Measurements from ENCODE around the gene RGPD6.
"Not testable (repeated sequence)": the region's sequence is repeated elsewhere in the genome, so short reads cannot be mapped to it uniquely, and the experiment has no call there.

Gene RGPD6

GRCh38 chr2:110578429-110578828 lies 1.4 kb upstream of the RGPD6 start:
- not testable (repeated sequence) for H3K27me3 ChIP-seq, H3K4me1 ChIP-seq, H3K4me2 ChIP-seq, H3K9ac ChIP-seq, H3K4me3 ChIP-seq, H3K36me3 ChIP-seq, H3K27ac ChIP-seq, H3K9me3 ChIP-seq, H4K20me1 ChIP-seq

GRCh38 chr2:110499755-110500377 lies 77.2 kb downstream of the RGPD6 start:
- not testable (repeated sequence) for H3K36me3 ChIP-seq, H3K9ac ChIP-seq, H3K4me3 ChIP-seq, H3K4me1 ChIP-seq, H3K9me3 ChIP-seq, H3K27me3 ChIP-seq, H3K4me2 ChIP-seq, H4K20me1 ChIP-seq, H3K27ac ChIP-seq

- H4K20me1 ChIP-seq, H3K4me1 ChIP-seq, H3K4me3 ChIP-seq, H3K9ac ChIP-seq, H3K36me3 ChIP-seq, H3K9me3 ChIP-seq, H3K27me3 ChIP-seq, H3K27ac ChIP-seq, H3K4me2 ChIP-seq: not testable (repeated sequence)
These were observed 81.0 kb downstream of the RGPD6 start for GRCh38 chr2:110496027-110496426.

GRCh38 chr2:110494488-110494887 lies 82.5 kb downstream of the RGPD6 start:
- not testable (repeated sequence) for H3K27ac ChIP-seq, H3K4me2 ChIP-seq, H3K4me3 ChIP-seq, H3K4me1 ChIP-seq, H3K27me3 ChIP-seq, H4K20me1 ChIP-seq, H3K36me3 ChIP-seq, H3K9me3 ChIP-seq, H3K9ac ChIP-seq

- not testable (repeated sequence) for H3K9me3 ChIP-seq, H3K36me3 ChIP-seq, H3K27ac ChIP-seq, H3K4me2 ChIP-seq, H3K4me1 ChIP-seq, H3K27me3 ChIP-seq, H4K20me1 ChIP-seq, H3K4me3 ChIP-seq, H3K9ac ChIP-seq
These were observed 88.0 kb downstream of the RGPD6 start for GRCh38 chr2:110488991-110489390.

- not testable (repeated sequence) for H3K4me2 ChIP-seq, H3K4me1 ChIP-seq, H3K27me3 ChIP-seq, H4K20me1 ChIP-seq, H3K27ac ChIP-seq, H3K36me3 ChIP-seq, H3K4me3 ChIP-seq, H3K9ac ChIP-seq, H3K9me3 ChIP-seq
These were observed 94.3 kb downstream of the RGPD6 start for GRCh38 chr2:110482697-110483096.

GRCh38 chr2:110481200-110481599 lies 95.8 kb downstream of the RGPD6 start:
- not testable (repeated sequence) for H3K27me3 ChIP-seq, H3K27ac ChIP-seq, H3K9ac ChIP-seq, H3K4me1 ChIP-seq, H4K20me1 ChIP-seq, H3K36me3 ChIP-seq, H3K9me3 ChIP-seq, H3K4me3 ChIP-seq, H3K4me2 ChIP-seq

- not testable (repeated sequence) for H4K20me1 ChIP-seq, H3K27me3 ChIP-seq, H3K4me3 ChIP-seq, H3K27ac ChIP-seq, H3K9ac ChIP-seq, H3K36me3 ChIP-seq, H3K4me1 ChIP-seq, H3K4me2 ChIP-seq, H3K9me3 ChIP-seq
These were observed 96.9 kb downstream of the RGPD6 start for GRCh38 chr2:110480084-110480483.

- H3K27me3 ChIP-seq, H3K4me2 ChIP-seq, H3K4me1 ChIP-seq, H3K9me3 ChIP-seq, H3K4me3 ChIP-seq, H3K9ac ChIP-seq, H3K36me3 ChIP-seq, H4K20me1 ChIP-seq, H3K27ac ChIP-seq: not testable (repeated sequence)
These were observed 99.7 kb downstream of the RGPD6 start for GRCh38 chr2:110477370-110477769.

GRCh38 chr2:110476952-110477351 lies 100.1 kb downstream of the RGPD6 start:
- H3K36me3 ChIP-seq, H3K4me2 ChIP-seq, H3K4me3 ChIP-seq, H3K9me3 ChIP-seq, H3K9ac ChIP-seq, H3K4me1 ChIP-seq, H3K27me3 ChIP-seq, H4K20me1 ChIP-seq, H3K27ac ChIP-seq: not testable (repeated sequence)

GRCh38 chr2:110475627-110476359 lies 101.2 kb downstream of the RGPD6 start:
- not testable (repeated sequence) for H3K27me3 ChIP-seq, H3K4me2 ChIP-seq, H3K9ac ChIP-seq, H3K4me3 ChIP-seq, H3K4me1 ChIP-seq, H3K9me3 ChIP-seq, H3K36me3 ChIP-seq, H3K27ac ChIP-seq, H4K20me1 ChIP-seq

GRCh38 chr2:110474898-110475297 lies 102.1 kb downstream of the RGPD6 start:
- not testable (repeated sequence) for H3K4me3 ChIP-seq, H3K27ac ChIP-seq, H3K36me3 ChIP-seq, H3K9me3 ChIP-seq, H3K4me1 ChIP-seq, H3K4me2 ChIP-seq, H3K27me3 ChIP-seq, H4K20me1 ChIP-seq, H3K9ac ChIP-seq

GRCh38 chr2:110473059-110473358 lies 104.0 kb downstream of the RGPD6 start:
- not testable (repeated sequence) for H3K27ac ChIP-seq, H3K4me2 ChIP-seq, H4K20me1 ChIP-seq, H3K9me3 ChIP-seq, H3K4me3 ChIP-seq, H3K4me1 ChIP-seq, H3K36me3 ChIP-seq, H3K27me3 ChIP-seq, H3K9ac ChIP-seq

GRCh38 chr2:110472171-110473058 lies 104.6 kb downstream of the RGPD6 start, which contains the start of gene LIMS4:
TSS of gene LIMS4 (minus strand) at chr2:110472816. CDS start at chr2:110472778, 38 bp downstream.
- not testable (repeated sequence) for H3K27ac ChIP-seq, H3K27me3 ChIP-seq, H4K20me1 ChIP-seq, H3K4me3 ChIP-seq, H3K9ac ChIP-seq, H3K36me3 ChIP-seq, H3K9me3 ChIP-seq, H3K4me2 ChIP-seq, H3K4me1 ChIP-seq

GRCh38 chr2:110468921-110469320 lies 108.1 kb downstream of the RGPD6 start:
- not testable (repeated sequence) for H3K36me3 ChIP-seq, H4K20me1 ChIP-seq, H3K4me1 ChIP-seq, H3K9me3 ChIP-seq, H3K27ac ChIP-seq, H3K27me3 ChIP-seq, H3K4me3 ChIP-seq, H3K9ac ChIP-seq, H3K4me2 ChIP-seq

Measured in BLaER1 (cell line).